Neural crest cell (in vitro differentiated cells): ENCODE data around the gene LRRC49. TPM values are rescaled to one million over a fixed set of nuclear protein-coding genes. Genes with fewer than 3 reads are reported as not detected.

Experiments used
- DNase-seq: peaks from one replicate; pipeline ENCODE4 v3.0.0; 2021; ENCODE audit warnings: low read depth, mixed read lengths, low spot score
- H3K27ac Mint-ChIP-seq: one replicate; pipeline ENCODE4 v1.8.0; 2021; ENCODE audit warnings: mild to moderate bottlenecking, mixed read lengths; ENCODE audit not compliant: unreplicated experiment
- H3K27me3 Mint-ChIP-seq: 2 replicates; pipeline ENCODE4 v1.8.0; 2021; ENCODE audit warnings: low read depth, mild to moderate bottlenecking, mixed read lengths
- H3K36me3 Mint-ChIP-seq: 2 replicates; pipeline ENCODE4 v1.8.0; 2021; ENCODE audit warnings: low read depth, mild to moderate bottlenecking, mixed read lengths
- H3K4me1 Mint-ChIP-seq: 2 replicates; pipeline ENCODE4 v1.8.0; 2021; ENCODE audit warnings: mixed read lengths
- H3K4me3 Mint-ChIP-seq: one replicate; pipeline ENCODE4 v1.8.0; 2021; ENCODE audit warnings: mild to moderate bottlenecking, mixed read lengths
- H3K9me3 Mint-ChIP-seq: 2 replicates; pipeline ENCODE4 v1.8.0; 2021; ENCODE audit warnings: mixed read lengths
- CTCF ChIP-seq: fragments of 200-600 bp; sonication (generic); conservative IDR thresholded peaks from 2 replicates; pipeline ENCODE4 v1.5.0; 2021; ENCODE audit warnings: antibody characterized with exemption, mild to moderate bottlenecking
- total RNA-seq: library from RNA; stranded (reverse); gene quantifications from 2 replicates; pipeline ENCODE4 v1.2.1, GENCODE V29; 2021

Gene LRRC49
- total RNA-seq, 1 donor from 2014 or later = 20.9 TPM

- Mint-ChIP-seq H3K27ac (no peak overlapping the region), H3K4me1 (peaks cover 16% of the 10 kb centered on the region), H3K36me3 (peaks cover 3% of the 10 kb centered on the region), H3K27me3 (no peaks in the 10 kb centered on the region), H3K4me3 (peak overlapping the region; percentile 93), H3K9me3 (no peaks in the 10 kb centered on the region)
- DNase-seq = peak; percentile 8
- no peak for TF ChIP-seq CTCF
Measured at GRCh38 chr15:70853318-70853972, 39.2 kb upstream of the LRRC49 start.

GRCh38 chr15:70853973-70854665 is 38.5 kb upstream of the LRRC49 start, which contains the start of gene LARP6:
LARP6 (minus strand) TSS chr15:70854157; CDS start chr15:70854088, 69 bp downstream.
- H3K27me3 Mint-ChIP-seq = no peaks in the 10 kb centered on the region
- peak within 1 kb of the TSS; percentile 93 for H3K27ac Mint-ChIP-seq
- peaks cover 16% of the 10 kb centered on the region for H3K4me1 Mint-ChIP-seq
- H3K36me3 Mint-ChIP-seq = peaks cover 3% of the 10 kb centered on the region
- H3K4me3 Mint-ChIP-seq = peak within 1 kb of the TSS; percentile 93
- peak; percentile 65 for DNase-seq
- no peaks in the 10 kb centered on the region for H3K9me3 Mint-ChIP-seq
- no peak for TF ChIP-seq CTCF

- H3K27ac Mint-ChIP-seq = peak overlapping the region; percentile 93
- peaks cover 16% of the 10 kb centered on the region for H3K4me1 Mint-ChIP-seq
- H3K4me3 Mint-ChIP-seq = peak overlapping the region; percentile 92
- no peaks in the 10 kb centered on the region for H3K9me3 Mint-ChIP-seq
- no peaks in the 10 kb centered on the region for H3K27me3 Mint-ChIP-seq
- H3K36me3 Mint-ChIP-seq = peaks cover 3% of the 10 kb centered on the region
- TF ChIP-seq CTCF = no peak
- no peak for DNase-seq
Measured at GRCh38 chr15:70854666-70854976, 38.0 kb upstream of the LRRC49 start.

GRCh38 chr15:70855764-70856163 is 36.9 kb upstream of the LRRC49 start:
- H3K9me3 Mint-ChIP-seq = no peaks in the 10 kb centered on the region
- H3K27me3 Mint-ChIP-seq = no peaks in the 10 kb centered on the region
- H3K27ac Mint-ChIP-seq = no peak overlapping the region
- peaks cover 3% of the 10 kb centered on the region for H3K36me3 Mint-ChIP-seq
- peaks cover 16% of the 10 kb centered on the region for H3K4me1 Mint-ChIP-seq
- TF ChIP-seq CTCF = no peak
- no peak for DNase-seq
- peak overlapping the region; percentile 58 for H3K4me3 Mint-ChIP-seq

- H3K4me3 Mint-ChIP-seq = peak overlapping the region; percentile 58
- no peak overlapping the region for H3K27ac Mint-ChIP-seq
- peaks cover 16% of the 10 kb centered on the region for H3K4me1 Mint-ChIP-seq
- no peak for TF ChIP-seq CTCF
- peaks cover 3% of the 10 kb centered on the region for H3K36me3 Mint-ChIP-seq
- H3K9me3 Mint-ChIP-seq = no peaks in the 10 kb centered on the region
- no peak for DNase-seq
- no peaks in the 10 kb centered on the region for H3K27me3 Mint-ChIP-seq
Measured at GRCh38 chr15:70856177-70856883, 36.3 kb upstream of the LRRC49 start.
